ENCODE results near the gene LSM12. TPM values are rescaled to one million over a fixed set of nuclear protein-coding genes. Genes with fewer than 3 reads are reported as not detected.
"Not testable (repeated sequence)": the region's sequence is repeated elsewhere in the genome, so short reads cannot be mapped to it uniquely, and the experiment has no call there.

LSM12 gene
- total RNA-seq, 1 donor from 2014 or later = 27.2 TPM

DNA sequence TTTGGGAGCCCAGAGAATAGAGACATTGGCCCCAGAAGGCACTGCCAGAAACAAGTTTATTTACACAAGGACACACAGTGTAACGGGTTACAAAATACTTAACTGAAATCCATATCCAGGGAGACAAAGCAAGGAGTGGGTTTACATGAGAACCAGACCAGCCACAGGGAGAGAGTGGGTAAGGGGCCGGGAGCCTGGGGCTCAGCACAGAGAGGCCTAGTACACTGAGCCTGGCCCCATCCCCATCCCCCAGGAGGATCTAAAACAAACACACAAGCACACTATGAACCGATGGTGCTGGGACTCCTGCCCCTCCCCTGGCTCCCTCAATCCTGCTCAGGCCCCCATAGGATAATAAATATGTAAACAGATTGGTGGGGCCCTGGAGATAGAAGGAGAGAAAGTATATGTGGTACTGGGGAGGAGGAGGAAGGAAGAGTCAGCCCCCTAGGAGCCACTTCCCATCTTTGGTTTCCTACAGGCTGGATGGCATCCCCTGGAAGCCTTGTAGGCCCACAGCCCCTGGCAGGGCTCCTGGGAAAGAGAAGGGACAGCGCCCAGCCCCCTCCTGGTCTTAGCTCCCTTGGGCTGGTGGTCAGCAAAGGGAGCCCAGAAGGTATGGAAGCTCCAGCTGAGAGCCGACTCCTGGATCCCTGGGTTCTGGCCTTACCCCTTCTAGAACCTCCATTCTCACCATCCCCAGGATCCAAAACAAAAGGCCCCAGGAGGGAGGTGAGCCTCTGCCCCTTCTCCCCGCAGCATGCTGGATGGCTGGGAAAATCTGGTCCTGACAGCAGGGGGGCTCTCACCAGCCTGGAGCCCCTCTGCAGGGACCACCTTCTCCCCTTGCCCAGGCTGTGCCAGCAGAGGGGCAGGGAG is 10.5 kb upstream of the LSM12 start:
- no peak for DNase-seq (ENCODE audit: low spot score)

DNA sequence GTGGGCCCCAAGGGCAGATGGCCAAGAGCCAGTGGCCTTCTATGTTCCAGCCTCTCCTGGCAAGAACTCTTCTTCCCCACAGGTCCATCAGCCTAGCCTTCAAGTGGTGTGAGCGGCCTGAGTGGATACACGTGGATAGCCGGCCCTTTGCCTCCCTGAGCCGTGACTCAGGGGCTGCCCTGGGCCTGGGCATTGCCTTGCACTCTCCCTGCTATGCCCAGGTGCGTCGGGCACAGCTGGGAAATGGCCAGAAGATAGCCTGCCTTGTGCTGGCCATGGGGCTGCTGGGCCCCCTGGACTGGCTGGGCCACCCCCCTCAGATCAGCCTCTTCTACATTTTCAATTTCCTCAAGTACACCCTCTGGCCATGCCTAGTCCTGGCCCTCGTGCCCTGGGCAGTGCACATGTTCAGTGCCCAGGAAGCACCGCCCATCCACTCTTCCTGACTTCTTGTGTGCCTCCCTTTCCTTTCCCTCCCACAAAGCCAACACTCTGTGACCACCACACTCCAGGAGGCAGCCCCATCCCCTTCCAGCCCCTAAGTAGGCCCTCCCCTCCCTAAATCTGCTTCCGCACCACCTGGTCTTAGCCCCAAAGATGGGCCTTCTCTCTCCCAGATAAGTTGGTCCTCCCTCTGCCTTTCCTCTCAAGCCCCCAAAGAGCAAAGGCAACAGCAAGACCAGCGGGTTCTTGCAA is 9.3 kb upstream of the LSM12 start:
- DNase-seq (ENCODE audit: low spot score) = no peak

DNA sequence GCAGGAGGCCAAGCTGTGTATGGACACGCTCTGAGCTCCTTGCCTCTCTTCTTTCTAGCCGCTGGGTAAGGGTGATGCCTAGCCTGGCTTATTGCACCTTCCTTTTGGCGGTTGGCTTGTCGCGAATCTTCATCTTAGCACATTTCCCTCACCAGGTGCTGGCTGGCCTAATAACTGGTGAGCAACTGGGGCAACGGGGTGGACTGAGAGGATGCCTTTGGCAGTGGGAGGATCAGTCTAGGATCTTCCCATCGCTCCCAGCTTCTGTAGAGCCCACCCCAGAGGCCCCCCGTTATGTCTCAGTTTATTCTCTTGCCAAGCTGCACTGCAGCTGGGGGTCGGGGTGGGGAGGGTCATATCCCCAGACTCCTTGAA is 8.4 kb upstream of the LSM12 start:
- no peak for DNase-seq (ENCODE audit: low spot score)

DNA sequence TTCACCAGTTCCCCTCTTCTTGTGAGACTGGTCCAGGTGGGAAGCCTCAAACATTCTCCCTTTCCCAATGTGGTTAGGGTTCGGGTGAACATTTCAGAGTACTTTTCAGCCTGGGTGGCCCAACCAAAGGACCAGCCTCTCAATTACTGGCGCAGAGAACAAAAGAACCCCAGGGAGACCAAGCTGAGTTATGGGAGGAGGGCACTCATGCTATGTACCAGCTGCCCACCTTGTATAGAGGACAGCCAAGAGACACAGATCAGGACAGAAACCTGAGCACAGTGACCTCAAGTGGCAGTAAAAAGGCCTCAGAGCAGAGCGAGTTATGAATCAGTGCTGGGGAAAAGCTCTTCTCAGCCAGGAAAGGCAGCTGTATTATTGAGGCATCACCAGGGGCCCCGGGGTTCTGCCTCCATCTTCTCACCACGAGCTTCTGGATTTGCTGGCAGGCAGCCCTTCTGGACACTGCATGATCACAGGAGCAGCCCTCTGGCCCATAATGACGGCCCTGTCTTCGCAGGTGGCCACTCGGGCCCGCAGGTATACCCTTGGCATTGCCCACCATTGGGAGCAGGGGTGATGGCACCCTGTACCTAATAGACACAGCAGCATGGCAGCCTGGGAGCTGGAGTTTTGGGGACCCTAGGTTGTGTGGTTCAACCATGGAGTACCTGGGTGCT is 7.9 kb upstream of the LSM12 start:
- no peak for DNase-seq (ENCODE audit: low spot score)

DNA sequence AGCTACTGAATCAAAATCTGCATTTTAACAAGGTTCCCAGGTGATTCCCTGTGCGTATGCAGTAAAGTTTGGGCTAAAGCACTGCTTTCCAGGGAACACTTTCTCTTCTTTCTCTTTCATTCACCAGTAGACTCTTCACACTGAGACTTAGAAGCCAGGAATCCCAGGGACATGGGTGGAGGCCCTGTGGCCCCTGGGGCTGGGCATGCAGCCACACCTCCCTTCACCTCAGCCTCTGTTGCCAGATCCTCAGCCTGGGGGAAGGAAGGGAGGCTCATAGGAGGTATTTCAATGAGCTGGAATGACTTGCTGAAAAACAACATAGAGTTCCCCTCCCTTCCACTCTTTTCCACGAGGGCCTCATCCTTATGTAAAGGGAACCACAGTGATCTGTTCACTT is 5.3 kb upstream of the LSM12 start:
- DNase-seq (ENCODE audit: low spot score) = no peak

DNA sequence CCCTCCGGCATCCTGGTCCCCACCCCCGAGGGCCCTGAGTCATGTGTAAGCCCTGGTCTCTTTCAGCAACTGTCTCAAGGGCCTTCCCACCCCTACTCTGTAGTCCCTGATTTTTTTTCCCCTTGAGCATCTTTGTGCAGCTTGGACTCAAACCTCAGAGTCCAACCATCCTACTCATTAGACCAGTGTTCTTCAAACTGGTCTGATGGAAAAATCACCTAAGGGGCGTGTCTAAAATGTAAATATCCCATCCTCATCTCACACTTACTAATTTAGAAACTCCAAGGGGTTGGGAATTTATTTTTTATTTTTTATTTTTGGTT is 4.7 kb upstream of the LSM12 start:
- no peak for DNase-seq (ENCODE audit: low spot score)

DNA sequence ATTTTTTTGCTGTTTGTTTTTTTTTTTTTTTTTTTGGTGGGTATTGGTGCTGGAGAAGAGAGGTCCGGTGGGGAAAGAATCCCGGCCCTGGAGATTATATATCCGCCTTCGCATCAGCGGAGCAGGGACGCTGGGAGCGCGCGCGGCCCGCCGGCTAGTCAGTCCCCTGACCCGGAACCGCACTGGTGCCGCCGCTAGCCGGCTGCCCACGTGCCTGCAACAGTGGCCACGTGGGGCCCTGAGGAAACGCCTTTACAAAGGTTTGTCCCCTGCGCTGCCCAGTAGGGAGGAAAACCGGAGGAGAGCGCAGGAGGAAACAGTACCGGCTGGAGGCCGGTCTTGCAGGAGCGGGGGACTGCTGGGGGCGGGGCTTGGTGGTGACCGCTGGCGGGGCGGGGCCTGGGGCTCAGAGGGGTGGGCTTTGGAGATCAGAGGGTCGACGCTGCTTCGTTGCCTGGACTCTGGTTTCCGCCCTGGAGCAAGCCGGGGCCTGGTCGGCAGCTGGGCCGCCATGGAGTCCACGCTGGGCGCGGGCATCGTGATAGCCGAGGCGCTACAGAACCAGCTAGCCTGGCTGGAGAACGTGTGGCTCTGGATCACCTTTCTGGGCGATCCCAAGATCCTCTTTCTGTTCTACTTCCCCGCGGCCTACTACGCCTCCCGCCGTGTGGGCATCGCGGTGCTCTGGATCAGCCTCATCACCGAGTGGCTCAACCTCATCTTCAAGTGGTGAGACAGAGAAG is 4.2 kb upstream of the LSM12 start, which contains the start of gene G6PC3:
Gene G6PC3 (plus strand): TSS at position 281 of the 743 bp plus-strand sequence. CDS start 231 bp downstream, at position 512.
- DNase-seq (ENCODE audit: low spot score) = peak; percentile 99

DNA sequence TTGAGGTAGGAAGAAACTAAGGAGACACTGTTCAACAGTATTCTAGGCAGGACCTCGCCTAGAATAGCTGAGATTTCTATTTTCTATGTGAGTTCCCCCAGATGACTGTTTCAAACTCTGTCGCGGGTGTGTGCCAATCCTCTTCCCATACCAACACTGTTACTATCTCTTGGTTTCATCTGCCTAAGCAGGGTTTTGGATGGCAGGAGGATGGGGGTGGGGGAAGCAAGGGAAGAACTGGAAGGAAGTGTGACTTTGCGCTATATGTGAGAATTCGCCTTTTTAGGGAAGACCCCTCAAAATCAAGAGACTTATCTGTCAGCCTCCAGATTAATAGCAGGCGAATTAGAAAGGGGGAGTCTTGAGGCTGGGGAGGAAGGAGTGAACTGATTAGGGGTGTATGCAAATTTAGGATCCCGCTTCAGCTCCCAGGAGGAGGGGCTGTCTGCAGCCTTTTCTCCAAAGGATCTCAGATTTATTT is 3.5 kb upstream of the LSM12 start:
- DNase-seq (ENCODE audit: low spot score) = no peak

DNA sequence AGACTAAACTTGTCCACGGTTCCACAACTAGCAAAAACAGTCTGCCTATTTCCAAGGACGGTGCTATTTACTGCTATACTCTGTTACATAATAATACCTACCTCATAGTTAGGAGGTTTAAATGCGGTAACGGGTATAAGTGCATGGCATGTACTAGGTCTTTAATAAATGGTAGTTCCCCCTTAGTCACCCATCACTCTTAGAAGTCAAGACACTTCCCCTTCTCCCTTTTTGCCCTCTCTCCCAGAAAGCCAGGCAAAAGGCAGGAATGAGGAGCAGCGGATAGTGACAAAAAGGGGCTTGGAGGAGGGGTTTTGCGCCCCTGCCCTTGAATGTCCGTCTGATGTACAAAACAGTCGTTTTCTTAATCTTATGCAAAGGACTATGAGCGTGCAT is 1.1 kb upstream of the LSM12 start:
- no peak for DNase-seq (ENCODE audit: low spot score)

DNA sequence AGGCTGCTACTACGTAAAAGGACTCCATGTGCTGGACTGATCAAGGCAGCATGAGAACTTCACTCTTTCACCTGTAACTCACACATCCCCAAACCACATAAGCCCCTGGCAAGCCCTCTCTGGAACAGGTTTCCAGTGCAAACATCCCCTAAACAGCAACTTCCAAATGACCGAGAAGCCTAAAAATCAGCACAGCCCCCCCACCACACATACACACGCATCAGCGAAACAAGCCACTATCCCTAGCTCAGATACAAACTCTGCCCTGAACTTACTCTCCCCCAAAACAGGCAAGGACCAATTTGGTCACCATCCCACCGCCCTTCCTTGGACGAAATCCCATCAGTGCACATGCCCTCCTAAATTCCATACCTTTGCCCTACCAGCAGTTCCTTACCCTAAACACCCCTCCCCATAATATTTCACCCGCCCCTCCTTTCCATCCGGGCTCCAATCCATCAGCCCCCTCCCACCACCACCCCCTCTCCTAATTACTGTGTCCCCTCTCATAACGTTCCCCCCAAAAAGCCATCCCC is 735 bp downstream of the LSM12 start:
- peak; percentile 17 for DNase-seq (ENCODE audit: low spot score)

DNA sequence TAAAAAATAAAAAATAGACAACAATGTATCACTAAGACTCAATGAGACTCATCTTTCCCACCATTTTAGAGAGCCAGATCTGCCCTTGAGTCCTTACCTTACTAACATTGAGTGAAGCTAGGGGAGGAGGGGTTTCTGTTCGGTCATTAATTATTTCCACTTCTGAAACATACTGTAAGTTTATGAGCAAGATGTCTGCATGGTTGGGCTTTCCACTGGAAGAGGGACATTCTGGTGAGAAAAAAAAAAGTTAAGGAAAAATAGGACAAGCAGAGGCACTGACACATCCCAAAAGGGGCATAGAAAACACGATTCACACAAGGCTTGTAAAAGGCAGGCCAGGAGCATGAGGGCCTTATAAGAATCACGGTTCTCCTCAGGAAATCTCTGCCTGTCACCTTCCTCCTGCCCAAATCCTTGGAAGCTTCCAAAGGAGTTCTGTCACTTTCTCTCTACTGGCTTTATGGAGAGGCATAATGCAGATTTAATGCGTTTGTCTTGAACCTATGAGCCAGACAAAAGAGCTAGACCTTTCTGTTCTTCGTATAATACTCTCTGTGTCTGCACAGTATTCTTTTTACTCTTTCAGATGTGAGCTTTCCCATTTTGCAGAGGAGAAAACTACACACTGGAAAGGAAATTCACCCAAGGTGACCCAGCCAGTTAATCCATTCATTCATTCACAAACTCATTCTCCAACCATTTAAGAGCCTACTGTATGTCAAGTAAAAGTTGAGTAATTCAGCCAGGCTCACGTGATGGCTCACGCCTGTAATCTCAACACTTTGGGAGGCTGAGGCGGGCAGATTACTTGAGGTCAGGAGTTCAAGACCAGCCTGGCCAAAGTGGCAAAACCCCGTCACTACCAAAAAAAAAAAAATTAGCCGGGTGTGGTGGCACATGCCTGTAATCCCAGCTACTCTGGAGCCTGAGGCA is 2.5 kb downstream of the LSM12 start:
- DNase-seq (ENCODE audit: low spot score) = no peak

DNA sequence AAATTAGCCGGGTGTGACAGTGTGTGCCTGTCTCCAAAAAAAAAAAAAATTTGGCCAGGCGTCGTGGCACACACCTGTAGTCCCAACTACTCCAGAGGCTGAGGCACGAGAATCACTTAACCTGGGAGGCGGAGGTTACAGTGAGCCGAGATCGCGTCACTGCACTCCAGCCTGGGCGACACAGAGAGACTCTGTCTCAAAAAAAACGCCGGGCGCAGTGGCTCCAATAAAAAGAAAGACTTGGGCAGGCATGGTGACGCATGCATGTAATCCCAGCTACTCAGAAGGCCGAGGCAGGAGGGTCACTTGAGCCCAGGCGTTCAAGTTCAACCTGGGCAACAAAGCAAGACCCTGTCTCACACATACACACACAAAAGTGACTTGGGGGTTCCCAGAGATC is 3.6 kb downstream of the LSM12 start:
- DNase-seq (ENCODE audit: low spot score) = no peak

DNA sequence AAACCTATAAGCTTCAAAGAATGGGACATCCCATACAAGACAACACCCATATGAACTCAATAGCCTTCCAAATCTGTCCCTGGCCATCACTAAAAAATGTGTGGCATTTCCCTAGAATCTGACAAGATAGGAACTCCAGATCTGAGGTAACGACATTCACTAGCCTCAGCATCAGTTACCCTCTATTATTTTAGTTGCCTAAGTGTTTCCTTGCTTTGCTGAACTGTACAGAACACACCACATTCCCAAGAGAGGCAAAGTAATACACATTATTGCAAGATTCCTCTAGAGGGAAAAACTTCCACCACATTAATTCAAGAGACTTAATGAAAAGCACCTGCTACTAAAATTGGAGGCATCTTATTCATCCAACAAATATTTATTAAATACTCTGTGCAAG is 5.0 kb downstream of the LSM12 start:
- no peak for DNase-seq (ENCODE audit: low spot score)

DNA sequence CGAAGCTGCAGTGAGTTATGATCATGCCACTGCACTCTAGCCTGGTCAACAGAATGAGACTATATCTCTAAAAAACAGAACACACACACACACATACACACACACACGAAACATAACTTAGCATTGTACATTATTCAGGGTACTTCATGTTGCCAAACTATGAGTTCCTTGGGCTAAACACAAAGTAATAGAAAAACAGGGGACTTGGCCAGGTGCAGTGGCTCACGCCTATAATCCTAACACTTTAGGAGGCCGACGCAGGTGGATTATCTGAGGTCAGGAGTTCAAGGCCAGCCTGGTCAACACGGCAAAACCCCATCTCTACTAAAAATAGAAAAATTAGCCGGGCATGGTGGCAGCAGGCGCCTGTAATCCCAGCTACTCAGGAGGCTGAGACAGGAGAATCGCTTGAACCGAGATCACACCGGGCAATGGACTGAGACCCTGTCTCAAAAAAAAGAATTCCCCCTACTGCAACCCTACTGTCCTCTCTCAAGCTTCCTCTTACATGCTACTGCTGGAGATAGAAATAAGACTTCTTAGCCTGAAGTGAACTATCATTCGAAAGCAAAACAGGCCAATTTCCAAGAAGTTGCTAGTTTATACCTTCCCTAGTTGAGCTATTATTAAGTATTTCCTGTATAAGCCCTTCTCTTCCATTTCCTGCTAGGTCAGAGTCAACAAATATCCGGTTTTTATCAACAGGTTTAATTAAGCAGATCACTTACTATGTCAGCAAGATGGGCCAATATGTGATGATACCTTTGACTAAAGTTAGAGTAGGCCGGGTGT is 7.2 kb downstream of the LSM12 start:
- no peak for DNase-seq (ENCODE audit: low spot score)

DNA sequence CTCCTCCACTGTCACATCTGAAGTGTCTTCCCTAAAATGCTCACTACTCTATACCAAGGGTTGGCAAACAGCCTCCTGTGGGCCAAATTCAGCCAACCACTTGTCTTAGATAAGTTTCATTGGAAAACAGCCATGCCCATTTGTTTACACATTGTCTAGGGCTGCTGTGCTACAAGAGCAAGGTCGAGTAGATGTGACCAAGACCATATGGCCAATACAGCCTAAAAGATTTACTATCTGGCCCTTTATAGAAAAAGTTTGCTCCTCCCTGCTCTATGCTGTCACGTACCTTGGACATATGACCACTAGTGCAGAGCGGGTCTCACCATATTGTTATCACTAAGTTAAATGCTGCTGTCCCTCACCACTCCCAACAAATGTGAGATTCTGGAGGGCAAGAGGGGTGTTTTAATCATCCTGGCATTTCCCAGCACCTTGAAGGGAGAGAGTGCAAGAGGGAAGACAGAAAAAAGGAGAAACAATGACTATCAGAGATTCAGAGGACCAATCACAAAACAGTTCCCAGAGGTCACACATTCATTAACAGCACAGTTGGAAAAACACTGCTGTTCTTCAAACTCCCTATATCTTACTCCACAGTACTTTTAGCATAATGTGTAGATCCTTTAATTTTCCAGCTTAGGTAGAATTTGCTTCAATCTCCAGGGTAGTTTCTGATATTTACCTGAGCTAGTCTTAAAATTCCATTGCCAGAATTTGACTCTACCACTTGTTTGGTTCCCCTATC is 13.2 kb downstream of the LSM12 start:
- no peak for DNase-seq (ENCODE audit: low spot score)

DNA sequence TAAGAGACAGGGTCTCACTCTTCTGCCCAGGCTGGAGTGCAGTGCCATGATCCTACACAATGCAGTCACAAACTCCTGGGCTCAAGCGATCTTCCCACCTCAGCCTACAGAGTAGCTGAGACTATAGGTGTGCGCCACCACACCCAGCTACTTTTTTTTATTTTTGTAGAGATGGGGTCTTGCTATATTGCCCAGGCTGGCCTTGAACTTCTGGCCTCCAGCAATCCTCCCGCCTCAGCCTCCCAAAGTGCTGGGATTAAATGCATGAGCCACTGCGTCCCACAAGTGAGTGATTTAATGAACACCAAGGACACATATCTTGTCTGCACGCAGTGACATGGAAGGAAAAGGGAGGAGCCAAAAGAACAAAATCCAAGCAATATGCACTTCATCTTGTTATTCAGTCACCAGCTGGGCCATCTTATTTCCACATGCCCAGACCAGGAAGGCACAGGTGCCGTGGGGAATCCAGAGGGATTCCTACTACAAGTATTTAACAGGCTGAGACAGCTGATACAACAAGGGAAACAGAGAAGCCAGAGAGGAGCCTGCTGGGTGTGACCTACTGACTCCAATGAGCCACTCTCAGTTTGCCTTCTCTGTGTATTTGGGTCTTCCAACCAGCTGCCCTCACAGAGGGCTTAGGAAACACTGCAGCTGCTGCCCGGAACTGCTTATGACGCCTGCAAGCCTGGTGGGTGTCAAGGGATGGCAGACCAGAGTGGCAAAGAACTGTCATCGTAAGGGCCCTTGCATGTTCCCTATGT is 17.0 kb downstream of the LSM12 start:
- no peak for DNase-seq (ENCODE audit: low spot score)

DNA sequence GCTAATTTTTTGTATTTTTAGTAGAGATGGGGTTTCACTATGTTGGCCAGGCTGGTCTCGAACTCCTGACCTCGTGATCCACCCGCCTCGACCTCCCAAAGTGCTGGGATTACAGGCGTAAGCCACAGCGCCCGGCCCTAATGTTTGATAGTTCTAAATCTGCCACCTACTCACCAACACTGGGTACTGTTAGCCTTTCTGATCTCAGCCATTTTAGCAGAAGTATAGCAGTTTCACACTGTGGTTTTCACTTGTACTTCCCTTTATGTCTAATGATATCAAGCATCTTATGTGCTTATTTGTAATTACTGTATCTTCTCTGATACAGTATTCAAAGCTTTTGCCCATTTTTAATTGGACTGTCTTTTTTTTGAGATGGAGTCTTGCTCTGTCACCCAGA is 19.6 kb downstream of the LSM12 start:
- not testable (repeated sequence) for DNase-seq (ENCODE audit: low spot score)

DNA sequence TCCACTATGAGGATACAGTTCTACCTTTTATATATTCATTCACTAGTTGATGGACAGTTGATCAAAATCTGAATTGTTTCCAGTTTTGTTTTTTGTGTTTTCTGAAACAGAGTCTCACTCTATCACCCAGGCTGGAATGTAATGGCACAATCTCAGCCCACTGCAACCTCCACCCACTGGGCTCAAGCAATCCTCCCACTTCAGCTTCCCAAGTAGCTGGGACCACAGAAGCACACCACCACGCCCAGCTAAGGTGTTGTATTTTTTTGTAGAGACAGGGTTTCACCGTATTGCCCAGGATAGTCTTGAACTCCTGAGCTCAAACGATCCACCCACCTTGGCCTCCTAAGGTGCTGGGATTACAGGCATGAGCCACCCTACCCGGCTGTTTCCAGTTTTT is 21.0 kb downstream of the LSM12 start:
- no peak for DNase-seq (ENCODE audit: low spot score)

Measured in umbilical cord (tissue), 2 donors.